NCI-H128 (cell line): ENCODE measurements around the gene DENND10.
A peak's percentile ranks its signal among the peaks of the same experiment; 100 is the strongest.
"Not testable (repeated sequence)": the region's sequence is repeated elsewhere in the genome, so short reads cannot be mapped to it uniquely, and the experiment has no call there.

Experiments
- DNase-seq: peaks from one replicate; lab custom pipeline; 2025; ENCODE audit not compliant: unreplicated experiment; lab: John Stamatoyannopoulos, UW

Gene DENND10

DNA sequence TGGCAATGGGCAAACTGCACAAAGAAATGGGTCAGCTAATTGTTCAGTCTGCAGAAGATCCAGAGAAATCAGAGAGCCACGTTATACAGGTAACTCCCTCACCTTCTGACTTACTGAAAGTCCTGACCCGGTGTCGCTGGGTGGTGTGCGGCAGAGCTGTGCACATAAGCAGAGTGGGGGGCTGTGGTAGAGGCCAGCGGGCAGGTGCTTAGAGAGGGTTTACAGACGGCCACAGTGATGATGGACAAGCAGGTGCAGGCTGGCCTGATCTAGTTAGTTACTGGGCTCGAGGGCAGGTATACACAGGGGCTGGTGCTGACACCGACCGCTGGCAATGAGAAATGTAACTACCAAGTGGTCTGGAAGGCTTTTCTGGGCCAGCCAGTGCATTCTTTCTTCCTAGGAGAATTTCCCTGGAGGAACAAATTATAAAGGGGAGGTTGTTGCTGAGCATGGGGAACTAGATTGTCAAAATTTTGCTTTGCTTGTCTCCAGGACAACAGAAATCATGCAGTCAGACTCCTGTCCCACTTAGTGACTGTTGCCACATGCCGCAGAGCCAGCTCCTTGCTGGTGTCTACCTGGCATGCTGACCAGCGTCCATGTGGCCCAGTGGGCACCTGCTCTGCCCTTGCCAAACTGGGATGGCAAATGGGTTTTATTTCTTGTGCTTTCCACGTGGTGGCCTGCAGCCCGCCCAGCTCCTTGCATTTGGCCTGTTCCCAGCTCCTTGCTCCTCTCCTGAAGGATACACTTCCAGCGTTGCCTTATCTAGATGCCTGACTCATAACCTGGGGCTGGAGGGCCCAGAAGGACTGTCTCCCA lies 28.8 kb downstream of the DENND10 start:
- no peak for DNase-seq

DNA sequence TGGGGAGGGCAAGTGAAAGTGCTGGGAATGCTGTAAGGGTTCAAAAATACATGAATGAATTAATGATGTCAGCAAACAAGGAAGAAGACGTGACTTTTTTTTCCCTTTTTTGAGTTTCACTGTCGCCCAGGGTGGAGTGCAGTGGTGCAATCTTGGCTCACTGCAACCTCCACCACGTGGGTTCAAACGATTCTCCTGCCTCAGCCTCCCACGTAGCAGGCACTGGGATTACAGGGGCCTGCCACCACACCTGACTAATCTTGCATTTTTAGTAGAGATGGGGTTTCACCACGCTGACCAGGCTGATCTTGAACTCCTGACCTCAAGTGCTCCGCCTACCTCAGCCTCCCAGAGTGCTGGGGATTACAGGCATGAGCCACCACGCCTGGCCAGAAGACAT lies 30.0 kb downstream of the DENND10 start:
- DNase-seq = no peak

DNA sequence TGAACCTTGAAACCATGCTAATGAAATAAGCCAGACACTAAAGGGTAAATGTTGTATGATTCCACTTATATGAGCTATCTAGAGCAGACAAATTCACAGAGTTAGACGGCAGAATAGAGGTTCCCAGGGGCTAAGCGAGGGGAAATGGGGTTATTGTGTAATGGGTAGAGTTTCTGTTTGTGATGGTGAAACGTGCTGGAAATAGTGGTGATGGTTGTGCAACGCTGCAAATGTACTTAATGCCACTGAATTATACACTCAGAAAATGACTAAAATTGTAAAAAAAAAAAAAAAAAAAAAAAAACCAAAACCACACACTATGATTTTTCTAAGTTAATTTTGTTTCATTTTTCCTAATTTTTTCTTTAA lies 31.6 kb downstream of the DENND10 start:
- DNase-seq = no peak

DNA sequence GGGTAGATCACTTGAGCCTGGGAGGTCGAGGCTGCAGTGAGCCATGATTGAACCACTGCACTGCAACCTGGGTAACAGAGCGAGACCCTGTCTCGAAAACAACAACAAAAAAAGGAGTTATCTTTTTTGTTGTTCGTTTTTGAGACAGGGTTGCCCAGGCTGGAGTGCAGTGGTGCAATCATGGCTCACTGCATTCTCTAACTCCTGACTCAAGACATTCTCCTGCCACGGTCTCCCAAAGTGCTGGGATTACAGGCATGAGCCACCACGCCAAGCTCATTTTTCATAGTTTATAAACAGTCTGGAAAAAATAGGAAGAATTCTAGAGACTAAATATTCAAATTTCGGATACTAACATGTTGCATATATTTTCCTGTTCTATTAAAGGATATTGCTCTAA lies 32.2 kb downstream of the DENND10 start:
- DNase-seq = no peak

DNA sequence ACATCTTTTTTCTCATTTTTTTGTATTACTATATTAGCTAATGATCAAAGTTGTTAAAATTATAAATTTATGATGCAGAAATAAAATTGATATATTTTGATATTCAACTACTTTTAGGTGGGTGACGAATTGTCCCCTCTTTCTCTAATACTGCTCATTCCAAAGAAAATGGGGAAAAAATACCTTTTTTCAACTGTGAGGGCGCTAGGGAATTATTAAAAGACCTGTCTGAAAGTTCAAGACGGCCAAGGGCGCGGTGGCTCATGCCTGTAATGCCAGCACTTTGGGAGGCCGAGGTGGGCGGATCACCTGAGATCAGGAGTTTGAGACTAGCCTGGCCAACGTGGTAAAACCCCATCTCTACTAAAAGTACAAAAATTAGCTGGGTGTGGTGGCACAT lies 34.0 kb downstream of the DENND10 start:
- DNase-seq = not testable (repeated sequence)

GRCh38 chr10:119138346-119139306 lies 34.7 kb downstream of the DENND10 start:
- DNase-seq = no peak

DNA sequence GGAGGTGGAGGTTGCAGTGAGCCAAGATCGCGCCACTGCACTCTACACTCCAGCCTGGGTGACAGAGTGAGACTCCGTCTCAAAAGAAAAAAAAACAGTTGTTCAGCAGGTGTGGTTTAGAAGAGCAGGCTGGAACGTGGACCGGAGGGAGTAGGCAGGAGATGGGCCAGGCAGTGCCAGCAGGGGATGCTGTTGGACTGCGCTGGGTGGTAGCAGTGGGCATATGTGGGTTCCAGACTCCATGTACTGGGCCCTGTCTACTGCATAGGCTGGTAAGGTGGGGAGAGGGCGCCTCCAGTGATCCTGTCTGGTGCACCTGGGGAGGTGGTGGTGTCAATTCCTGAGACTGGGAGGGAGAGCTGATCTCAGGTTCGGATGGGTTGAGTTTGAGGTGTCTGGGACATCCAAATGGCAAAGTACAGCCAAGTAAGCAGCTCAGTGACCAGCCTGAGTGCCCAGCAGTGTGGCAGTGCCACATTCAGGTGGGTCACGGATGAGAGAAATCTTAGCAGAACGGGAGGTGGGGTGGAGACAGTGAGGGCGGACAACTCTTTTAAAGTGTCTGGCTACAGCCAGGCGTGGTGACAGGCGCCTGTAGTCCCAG lies 35.7 kb downstream of the DENND10 start:
- no peak for DNase-seq

GRCh38 chr10:119140603-119141245 lies 36.8 kb downstream of the DENND10 start:
- no peak for DNase-seq

DNA sequence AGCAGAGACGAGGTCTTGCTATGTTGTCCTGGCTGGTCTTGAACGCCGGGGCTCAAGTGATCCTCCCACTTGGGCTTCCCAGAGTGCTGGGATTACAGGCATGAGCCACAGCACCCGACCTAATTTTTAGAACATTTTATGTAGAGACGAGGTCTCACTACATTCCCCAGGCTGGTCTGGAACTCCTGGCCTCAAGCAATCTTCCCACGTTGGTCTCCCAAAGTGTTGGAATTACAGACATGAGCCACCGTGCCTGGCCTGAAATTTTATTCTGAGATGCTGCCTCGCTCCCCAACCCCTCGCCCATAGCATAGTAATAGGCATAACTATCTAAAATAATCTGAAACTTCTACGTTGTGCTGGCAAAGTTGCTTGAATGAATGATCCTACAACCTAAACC lies 39.7 kb downstream of the DENND10 start:
- DNase-seq = no peak

DNA sequence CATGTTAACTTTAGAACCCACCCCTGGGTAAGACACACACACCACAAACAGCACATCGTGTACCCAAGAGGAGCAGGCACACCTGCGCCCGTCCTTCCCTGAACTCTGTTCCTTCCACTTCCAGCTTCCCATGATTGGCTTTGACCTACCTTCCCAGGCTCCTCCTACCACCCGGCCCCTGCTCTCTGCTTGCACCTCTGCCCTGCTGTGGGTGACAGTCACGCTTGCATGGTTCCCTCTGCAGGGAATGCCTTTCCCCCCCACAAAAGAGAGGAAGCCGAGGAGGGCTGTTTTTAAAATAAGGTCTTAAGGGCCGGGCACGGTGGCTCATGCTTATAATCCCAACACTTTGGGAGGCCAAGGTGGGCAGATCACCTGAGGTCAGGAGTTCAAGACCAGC lies 45.2 kb downstream of the DENND10 start:
- no peak for DNase-seq

- no peak for DNase-seq
Observed at GRCh38 chr10:119149729-119150128, 45.8 kb downstream of the DENND10 start.

DNA sequence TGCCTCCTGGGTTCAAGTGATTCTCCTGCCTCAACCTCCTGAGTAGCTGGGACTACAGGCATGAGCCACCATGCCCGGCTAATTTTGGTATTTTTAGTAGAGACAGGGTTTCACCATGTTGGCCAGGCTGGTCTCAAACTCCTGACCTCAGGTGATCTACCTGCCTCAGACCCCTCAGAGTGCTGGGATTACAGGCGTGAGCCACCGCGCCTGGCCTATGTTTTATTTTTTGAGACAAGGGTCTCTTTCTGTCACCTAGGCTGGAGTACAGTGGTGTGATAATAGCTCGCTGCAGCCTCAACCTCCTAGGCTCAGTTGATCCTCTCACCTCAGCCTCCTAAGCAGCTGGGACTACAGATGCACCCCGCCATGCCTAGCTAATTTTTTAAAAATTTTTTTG lies 47.7 kb downstream of the DENND10 start:
- DNase-seq = not testable (repeated sequence)

- DNase-seq = no peak
Observed at GRCh38 chr10:119153041-119153440, 49.1 kb downstream of the DENND10 start.

GRCh38 chr10:119153661-119154060 lies 49.7 kb downstream of the DENND10 start:
- DNase-seq = no peak

- DNase-seq = no peak
Observed at GRCh38 chr10:119159332-119159731, 55.4 kb downstream of the DENND10 start.

- no peak for DNase-seq
Observed at GRCh38 chr10:119161680-119162451, 58.0 kb downstream of the DENND10 start.

DNA sequence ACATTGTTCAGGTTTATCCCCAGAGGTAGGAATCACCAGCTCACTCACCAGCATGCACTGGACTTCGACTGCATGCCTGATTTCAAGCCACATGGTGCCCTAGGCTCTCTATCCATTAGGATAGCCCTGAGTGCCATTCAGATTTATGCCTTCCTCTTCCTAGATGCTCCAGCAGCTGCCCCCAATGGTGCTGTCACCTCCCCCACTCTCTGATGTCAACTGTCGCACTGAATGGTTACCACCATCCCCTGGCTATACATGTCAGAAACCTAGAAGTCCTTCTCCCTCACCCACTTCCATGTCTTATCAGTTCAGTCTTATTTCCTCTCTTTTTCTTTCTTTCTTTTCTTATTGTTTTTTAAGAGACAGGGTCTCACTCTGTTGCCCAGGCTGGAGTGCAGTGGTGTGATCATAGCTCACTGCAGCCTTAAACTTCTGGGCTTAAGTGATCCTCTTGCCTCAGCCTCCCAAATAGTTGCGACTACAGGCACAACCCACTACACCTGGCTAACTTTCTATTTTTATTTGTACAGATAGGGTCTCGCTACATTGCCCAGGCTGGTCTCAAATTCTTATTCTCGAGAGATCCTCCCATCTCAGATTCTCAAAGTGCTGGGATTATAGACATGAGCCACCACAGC lies 58.7 kb downstream of the DENND10 start:
- no peak for DNase-seq

DNA sequence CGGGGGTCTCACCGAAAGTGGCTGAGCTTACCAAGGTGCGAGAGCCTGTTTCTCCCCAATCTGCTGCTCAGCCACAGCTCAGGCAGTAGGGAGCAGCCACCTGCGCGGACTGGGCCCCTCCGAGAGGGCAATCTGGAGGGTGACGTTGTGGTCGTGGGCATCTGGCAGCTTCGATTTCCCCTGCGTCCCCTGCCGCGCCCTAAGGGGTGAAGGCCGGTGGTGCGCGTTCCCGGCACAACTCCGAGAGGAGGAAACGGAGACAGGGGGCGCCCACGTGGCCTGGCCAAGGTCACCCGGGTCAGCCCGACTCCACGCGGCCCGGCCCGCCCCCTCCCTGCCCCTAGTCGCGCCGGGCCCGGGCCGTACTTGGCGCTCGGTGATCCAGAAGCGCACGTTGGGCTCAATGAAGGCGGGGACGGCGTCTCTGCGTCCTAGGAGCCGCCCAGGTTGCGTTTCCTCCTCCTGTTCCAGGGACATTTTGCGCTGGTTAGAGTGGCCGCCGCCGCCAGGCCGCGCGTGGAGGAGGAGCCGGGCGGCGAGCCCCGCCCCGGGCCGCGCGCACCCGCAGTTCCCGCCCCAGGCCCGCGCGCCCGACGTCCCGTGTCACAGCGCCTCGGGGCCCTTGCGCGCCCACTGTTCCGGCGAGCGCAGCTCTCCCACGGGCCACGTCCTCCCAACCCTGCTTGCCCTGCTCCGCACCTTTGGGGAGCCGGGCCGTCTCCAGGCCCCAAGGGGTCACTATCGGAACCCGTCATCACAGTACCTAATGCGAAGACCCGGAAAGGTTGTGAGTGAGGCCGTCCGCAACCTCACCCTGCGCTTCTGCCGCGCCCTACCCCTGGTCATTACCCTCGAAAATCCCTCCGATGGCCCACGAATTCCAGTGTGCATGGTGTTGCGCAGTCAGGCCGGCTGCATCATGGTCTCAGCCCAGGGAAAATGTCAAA lies 61.5 kb downstream of the DENND10 start, which contains the start of gene SFXN4:
Gene SFXN4 (minus strand): TSS at position 544 of the 947 bp plus-strand sequence. CDS start 67 bp downstream, at position 477.
- peak; percentile 12 for DNase-seq

DNA sequence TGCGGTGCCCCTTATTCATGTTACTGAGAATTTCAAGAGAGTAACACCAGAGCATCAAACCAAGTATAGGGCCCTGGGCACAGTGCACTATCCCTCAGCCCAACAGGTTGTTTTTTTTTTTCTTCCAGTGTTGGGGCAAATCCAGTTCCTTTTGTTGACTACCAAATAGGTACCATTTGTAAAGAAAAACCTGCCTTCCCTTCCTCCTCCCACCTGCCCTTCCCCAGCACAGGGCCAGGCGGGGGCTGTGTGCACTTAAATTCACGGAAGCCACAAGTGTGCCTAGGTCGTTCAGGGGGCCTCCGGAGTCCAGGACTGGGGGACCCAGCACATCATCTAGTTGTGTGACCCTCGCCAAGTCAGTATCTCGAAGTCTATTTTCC lies 62.2 kb downstream of the DENND10 start:
- DNase-seq = no peak
